ENCODE measurements around the gene CHRNA10.

CHRNA10 gene

DNA sequence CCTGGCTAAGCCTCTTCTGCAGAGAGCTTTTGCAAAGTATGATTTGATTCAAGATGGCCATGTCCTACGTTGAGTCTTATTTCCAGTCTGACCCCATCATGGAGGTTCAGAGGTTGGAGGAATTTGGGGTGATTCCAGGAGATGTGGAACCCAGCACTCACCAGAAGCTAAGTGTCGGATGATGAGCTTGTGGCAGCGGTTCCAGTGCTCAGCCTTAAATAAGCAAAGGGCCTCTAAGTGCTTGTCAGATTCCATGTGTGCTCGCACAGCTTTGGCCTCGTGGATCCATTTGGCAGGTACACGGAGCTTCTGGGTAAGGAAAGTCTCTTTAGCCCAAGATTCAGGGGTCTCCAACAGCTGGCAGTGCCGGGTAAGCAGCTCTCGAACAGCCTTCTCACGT is 11.9 kb upstream of the CHRNA10 start:
- ChIA-PET CTCF (no interaction called here), POLR2A (ENCODE audit: low non-redundant PET) (no interaction called here)
- no peak for DNase-seq (ENCODE audit: low spot score)
- TF ChIP-seq, protein P1, sequence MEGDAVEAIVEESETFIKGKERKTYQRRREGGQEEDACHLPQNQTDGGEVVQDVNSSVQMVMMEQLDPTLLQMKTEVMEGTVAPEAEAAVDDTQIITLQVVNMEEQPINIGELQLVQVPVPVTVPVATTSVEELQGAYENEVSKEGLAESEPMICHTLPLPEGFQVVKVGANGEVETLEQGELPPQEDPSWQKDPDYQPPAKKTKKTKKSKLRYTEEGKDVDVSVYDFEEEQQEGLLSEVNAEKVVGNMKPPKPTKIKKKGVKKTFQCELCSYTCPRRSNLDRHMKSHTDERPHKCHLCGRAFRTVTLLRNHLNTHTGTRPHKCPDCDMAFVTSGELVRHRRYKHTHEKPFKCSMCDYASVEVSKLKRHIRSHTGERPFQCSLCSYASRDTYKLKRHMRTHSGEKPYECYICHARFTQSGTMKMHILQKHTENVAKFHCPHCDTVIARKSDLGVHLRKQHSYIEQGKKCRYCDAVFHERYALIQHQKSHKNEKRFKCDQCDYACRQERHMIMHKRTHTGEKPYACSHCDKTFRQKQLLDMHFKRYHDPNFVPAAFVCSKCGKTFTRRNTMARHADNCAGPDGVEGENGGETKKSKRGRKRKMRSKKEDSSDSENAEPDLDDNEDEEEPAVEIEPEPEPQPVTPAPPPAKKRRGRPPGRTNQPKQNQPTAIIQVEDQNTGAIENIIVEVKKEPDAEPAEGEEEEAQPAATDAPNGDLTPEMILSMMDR (conservative IDR thresholded peaks at IDR 0.05; ENCODE audit: low read depth) = no peak
- no peak overlapping the region for H3K27ac ChIP-seq

DNA sequence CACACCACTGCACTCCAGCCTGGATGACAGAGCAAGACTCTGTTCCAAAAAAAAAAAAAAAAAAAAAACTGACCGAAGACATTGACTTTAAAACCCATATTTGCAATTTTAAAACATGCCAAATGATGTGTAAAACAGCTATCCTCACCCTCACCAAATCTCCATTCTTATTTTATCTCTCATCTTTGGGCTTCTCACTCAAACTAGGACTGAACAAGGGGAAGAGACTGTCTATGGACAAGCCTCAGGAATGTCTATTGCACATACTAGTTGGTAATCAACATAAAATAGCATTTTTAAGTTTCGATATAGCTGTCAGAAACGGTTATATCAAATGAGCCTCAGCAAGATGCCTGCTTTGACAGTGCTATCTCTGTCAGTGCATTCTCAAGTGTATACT is 7.9 kb upstream of the CHRNA10 start:
- TF ChIP-seq, protein P1 (conservative IDR thresholded peaks at IDR 0.05; ENCODE audit: low read depth) = no peak
- POLR2A ChIA-PET (ENCODE audit: low non-redundant PET) = interaction anchor here (0.6 kb wide), 1 partner anchor 14 kb away, joined by 3 read pairs; no protein-coding TSS in a partner anchor
- DNase-seq (ENCODE audit: low spot score) = no peak
- no peak overlapping the region for H3K27ac ChIP-seq
- CTCF ChIA-PET = no interaction called here

DNA sequence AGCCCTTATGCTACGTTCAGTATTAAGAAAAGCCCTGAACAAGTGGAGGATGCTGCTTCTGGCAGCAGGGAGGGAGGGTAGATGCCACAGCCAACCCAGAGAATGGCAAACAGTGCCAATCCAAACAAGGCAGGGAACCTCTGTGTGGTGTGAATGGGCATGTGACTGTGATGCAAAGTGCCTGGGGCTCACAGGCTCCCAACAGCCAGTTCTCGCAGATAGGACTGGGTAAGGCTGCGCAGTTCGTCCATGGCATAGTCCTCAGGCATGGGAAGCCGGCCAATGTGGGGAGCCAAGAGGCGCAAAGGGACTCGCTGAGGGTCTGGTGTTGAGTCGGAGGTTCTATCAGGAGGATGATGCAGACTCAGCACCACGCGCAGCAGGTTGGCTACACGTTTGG is 4.8 kb upstream of the CHRNA10 start:
- H3K27ac ChIP-seq = no peak overlapping the region
- no peak for DNase-seq (ENCODE audit: low spot score)
- TF ChIP-seq, protein P1 (conservative IDR thresholded peaks at IDR 0.05; ENCODE audit: low read depth) = no peak
- ChIA-PET POLR2A (ENCODE audit: low non-redundant PET) (no interaction called here), CTCF (no interaction called here)

DNA sequence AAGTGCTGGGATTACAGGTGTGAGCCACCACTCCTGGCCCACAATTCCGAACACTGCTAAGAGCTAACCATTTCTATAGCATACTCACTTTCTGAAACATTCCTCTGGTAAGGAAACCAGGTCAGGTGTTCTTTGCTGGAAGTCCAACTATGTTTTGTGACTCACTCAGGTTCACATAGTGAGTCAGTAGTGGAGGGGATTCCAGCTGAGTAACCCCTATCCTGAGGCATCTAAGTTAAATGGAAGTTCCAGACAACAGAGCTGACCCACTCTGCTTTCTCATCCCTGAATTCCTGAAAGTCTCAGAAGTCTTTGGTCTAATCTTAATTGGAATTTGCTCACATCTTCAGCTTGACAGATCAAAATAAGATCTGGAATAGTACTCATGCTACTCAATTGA is 3.0 kb upstream of the CHRNA10 start:
- TF ChIP-seq, protein P1 (conservative IDR thresholded peaks at IDR 0.05; ENCODE audit: low read depth) = no peak
- ChIA-PET CTCF (interaction anchor here (0.5 to 1.0 kb wide), 2 partner anchors 18 to 50 kb away, joined by 3 to 4 read pairs; no protein-coding TSS in a partner anchor), POLR2A (ENCODE audit: low non-redundant PET) (no interaction called here)

DNA sequence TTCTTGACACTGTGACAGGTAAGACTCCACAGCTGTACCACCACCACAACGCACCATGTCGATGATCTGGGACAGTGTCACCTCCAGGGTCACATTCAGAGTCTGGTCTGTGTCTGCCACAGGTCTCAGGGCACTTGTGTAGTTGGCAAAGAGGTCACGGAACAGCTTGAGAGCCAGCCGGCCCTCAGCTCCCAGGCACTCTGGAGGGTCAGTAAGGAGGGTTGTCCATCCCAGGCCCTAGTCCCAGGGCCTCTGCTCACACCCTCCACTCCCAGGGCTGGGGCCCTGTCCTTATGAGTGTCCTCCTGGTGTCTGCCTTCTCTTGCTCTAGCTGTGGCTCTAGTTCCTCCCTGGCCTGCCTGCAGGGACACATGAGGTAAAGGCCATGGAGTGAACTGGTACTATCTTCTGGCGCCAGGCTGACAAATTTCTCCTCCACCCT is 1.4 kb downstream of the CHRNA10 start:
- POLR2A ChIA-PET (ENCODE audit: low non-redundant PET) = no interaction called here
- TF ChIP-seq, protein P1 (conservative IDR thresholded peaks at IDR 0.05; ENCODE audit: low read depth) = no peak

More for the DNA sequence above, 3.0 kb upstream of the CHRNA10 start:
- no peak overlapping the region for H3K27ac ChIP-seq
- peak; percentile 91 for DNase-seq (ENCODE audit: low spot score)

DNA sequence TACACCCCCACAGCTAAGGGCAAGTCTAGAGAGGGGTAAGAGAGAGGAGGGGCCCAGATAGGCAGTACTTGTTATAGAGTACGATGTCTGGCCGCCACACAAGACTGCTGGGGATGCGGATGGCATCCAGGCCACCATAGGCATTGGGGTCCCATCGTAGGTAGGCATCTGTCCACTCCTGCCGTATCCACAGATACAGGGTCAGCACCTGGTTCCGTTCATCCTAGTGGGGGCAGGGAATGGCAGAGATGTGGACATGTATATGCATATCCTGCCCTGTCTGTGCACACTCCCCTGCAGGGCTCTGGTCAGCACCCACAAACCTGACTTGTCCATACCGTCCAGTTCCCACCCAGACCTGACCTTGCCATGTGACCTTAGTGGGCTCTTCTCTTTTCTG is 2.1 kb downstream of the CHRNA10 start:
- TF ChIP-seq, protein P1 (conservative IDR thresholded peaks at IDR 0.05; ENCODE audit: low read depth) = no peak
- DNase-seq (ENCODE audit: low spot score) = no peak
- CTCF ChIA-PET = no interaction called here
- POLR2A ChIA-PET (ENCODE audit: low non-redundant PET) = no interaction called here
- no peak overlapping the region for H3K27ac ChIP-seq

More for the DNA sequence above, 1.4 kb downstream of the CHRNA10 start:
- peak overlapping the region; percentile 32; the same call in 1 of the 2 replicates for H3K27ac ChIP-seq
- CTCF ChIA-PET = no interaction called here
- DNase-seq (ENCODE audit: low spot score) = no peak
